ENCODE results near the gene LRG1.
"Not testable (repeated sequence)": the region's sequence is repeated elsewhere in the genome, so short reads cannot be mapped to it uniquely, and the experiment has no call there.

Gene LRG1

GRCh38 chr19:4575267-4576015, 35.6 kb upstream of the LRG1 start:
- DNase-seq = peak; percentile 48

- no peak for DNase-seq
Measured at GRCh38 chr19:4573682-4574081, 33.8 kb upstream of the LRG1 start.

- no peak for DNase-seq
Measured at GRCh38 chr19:4571305-4571917, 31.6 kb upstream of the LRG1 start.

- DNase-seq = no peak
Measured at GRCh38 chr19:4570916-4571304, 31.1 kb upstream of the LRG1 start.

- no peak for DNase-seq
Measured at GRCh38 chr19:4570402-4570801, 30.6 kb upstream of the LRG1 start.

GRCh38 chr19:4568886-4569285, 29.1 kb upstream of the LRG1 start:
- no peak for DNase-seq

- peak; percentile 90 for DNase-seq
Measured at GRCh38 chr19:4567584-4568071, 27.8 kb upstream of the LRG1 start.

- DNase-seq = no peak
Measured at GRCh38 chr19:4566402-4567051, 26.7 kb upstream of the LRG1 start.

- DNase-seq = not testable (repeated sequence)
Measured at GRCh38 chr19:4563562-4563961, 23.7 kb upstream of the LRG1 start.

GRCh38 chr19:4562085-4562484, 22.2 kb upstream of the LRG1 start:
- DNase-seq = not testable (repeated sequence)

GRCh38 chr19:4559569-4559968, 19.7 kb upstream of the LRG1 start, which contains the start of gene SEMA6B:
Gene SEMA6B, minus strand, starts transcription at chr19:4559684. Its CDS starts 1,227 bp downstream, at chr19:4558457.
- DNase-seq = no peak

GRCh38 chr19:4557971-4558941, 18.4 kb upstream of the LRG1 start:
- peak; percentile 73 for DNase-seq

GRCh38 chr19:4557144-4557970, 17.5 kb upstream of the LRG1 start:
- peak; percentile 54 for DNase-seq

- DNase-seq = peak; percentile 68
Measured at GRCh38 chr19:4556597-4557127, 16.8 kb upstream of the LRG1 start.

- DNase-seq = no peak
Measured at GRCh38 chr19:4555657-4556561, 16.1 kb upstream of the LRG1 start.

- no peak for DNase-seq
Measured at GRCh38 chr19:4554717-4555116, 14.9 kb upstream of the LRG1 start.

- DNase-seq = no peak
Measured at GRCh38 chr19:4553775-4554174, 13.9 kb upstream of the LRG1 start.

- DNase-seq = no peak
Measured at GRCh38 chr19:4553092-4553695, 13.4 kb upstream of the LRG1 start.

- no peak for DNase-seq
Measured at GRCh38 chr19:4552525-4552819, 12.6 kb upstream of the LRG1 start.

- no peak for DNase-seq
Measured at GRCh38 chr19:4550479-4551050, 10.7 kb upstream of the LRG1 start.
